HG03064 (cell line): Measurements from ENCODE around the gene USP7.

ENCODE experiments used
- ATAC-seq: cut with Tn5 transposase; IDR thresholded peaks from one replicate; pipeline ENCODE4 v1.9.1; 2021; ENCODE audit warnings: low read depth; ENCODE audit not compliant: unreplicated experiment

USP7 gene

GRCh38 chr16:8953064-8953463 is 10.6 kb downstream of the USP7 start:
- no peak for ATAC-seq

GRCh38 chr16:8952281-8952751 is 11.4 kb downstream of the USP7 start:
- ATAC-seq: no peak

- ATAC-seq: no peak
Observed at GRCh38 chr16:8951447-8952280, 12.0 kb downstream of the USP7 start.

GRCh38 chr16:8950580-8951077 is 13.1 kb downstream of the USP7 start:
- no peak for ATAC-seq

GRCh38 chr16:8949536-8950418 is 13.9 kb downstream of the USP7 start:
- ATAC-seq: no peak

- ATAC-seq: no peak
Observed at GRCh38 chr16:8948831-8949230, 14.9 kb downstream of the USP7 start.

GRCh38 chr16:8948069-8948593 is 15.6 kb downstream of the USP7 start:
- no peak for ATAC-seq

- ATAC-seq: no peak
Observed at GRCh38 chr16:8946544-8946943, 17.2 kb downstream of the USP7 start.

- no peak for ATAC-seq
Observed at GRCh38 chr16:8945626-8946296, 17.9 kb downstream of the USP7 start.

- peak; percentile 62 for ATAC-seq
Observed at GRCh38 chr16:8943966-8944759, 19.5 kb downstream of the USP7 start.

GRCh38 chr16:8943001-8943763 is 20.5 kb downstream of the USP7 start:
- no peak for ATAC-seq

GRCh38 chr16:8941718-8942344 is 21.9 kb downstream of the USP7 start:
- no peak for ATAC-seq

GRCh38 chr16:8937803-8938202 is 25.9 kb downstream of the USP7 start:
- no peak for ATAC-seq

- peak; percentile 77 for ATAC-seq
Observed at GRCh38 chr16:8936421-8936820, 27.3 kb downstream of the USP7 start.

GRCh38 chr16:8935989-8936388 is 27.7 kb downstream of the USP7 start:
- peak; percentile 24 for ATAC-seq

- no peak for ATAC-seq
Observed at GRCh38 chr16:8934601-8935000, 29.1 kb downstream of the USP7 start.

- no peak for ATAC-seq
Observed at GRCh38 chr16:8931859-8932258, 31.8 kb downstream of the USP7 start.

- ATAC-seq: no peak
Observed at GRCh38 chr16:8929086-8929748, 34.5 kb downstream of the USP7 start.
